GM19043 (cell line): ENCODE data around the gene OR6C70.

Experiments
- ATAC-seq: cut with Tn5 transposase; IDR thresholded peaks from one replicate; pipeline ENCODE4 v1.9.1; 2021; ENCODE audit warnings: low read depth; ENCODE audit not compliant: unreplicated experiment

Gene OR6C70

GRCh38 chr12:55420307-55420962 lies 49.5 kb downstream of the OR6C70 start:
- ATAC-seq, result no peak
